Stimulated activated effector memory CD8-positive, alpha-beta T cell treated with anti-CD3 and anti-CD28 coated beads, Interleukin-12 subunit alpha, Interleukin-12 subunit beta, amount 100 ng/mL, for 72 hours (primary cell): ENCODE data around the gene FRS2.

Source experiments
- ATAC-seq: fragments of 150-1000 bp; cut with Tn5 transposase; 2 replicates; pipeline ENCODE4 v1.10.0; 2021
- DNase-seq, 2 donors: peaks; one replicate each; pipeline ENCODE4 v3.0.0; 2021 to 2022; ENCODE audit warnings: low spot score in 2 of 2
- H3K27ac Mint-ChIP-seq: one replicate; pipeline ENCODE4 v1.8.0; 2022; ENCODE audit warnings: mild to moderate bottlenecking, mixed read lengths
- H3K36me3 Mint-ChIP-seq: one replicate; pipeline ENCODE4 v1.8.0; 2022; ENCODE audit warnings: mild to moderate bottlenecking, mixed read lengths
- H3K4me1 Mint-ChIP-seq: one replicate; pipeline ENCODE4 v1.8.0; 2022; ENCODE audit warnings: mixed read lengths
- H3K4me3 Mint-ChIP-seq: one replicate; pipeline ENCODE4 v1.8.0; 2022; ENCODE audit warnings: mild to moderate bottlenecking, mixed read lengths
- H3K9me3 Mint-ChIP-seq: one replicate; pipeline ENCODE4 v1.8.0; 2022; ENCODE audit warnings: mixed read lengths

Gene FRS2

DNA sequence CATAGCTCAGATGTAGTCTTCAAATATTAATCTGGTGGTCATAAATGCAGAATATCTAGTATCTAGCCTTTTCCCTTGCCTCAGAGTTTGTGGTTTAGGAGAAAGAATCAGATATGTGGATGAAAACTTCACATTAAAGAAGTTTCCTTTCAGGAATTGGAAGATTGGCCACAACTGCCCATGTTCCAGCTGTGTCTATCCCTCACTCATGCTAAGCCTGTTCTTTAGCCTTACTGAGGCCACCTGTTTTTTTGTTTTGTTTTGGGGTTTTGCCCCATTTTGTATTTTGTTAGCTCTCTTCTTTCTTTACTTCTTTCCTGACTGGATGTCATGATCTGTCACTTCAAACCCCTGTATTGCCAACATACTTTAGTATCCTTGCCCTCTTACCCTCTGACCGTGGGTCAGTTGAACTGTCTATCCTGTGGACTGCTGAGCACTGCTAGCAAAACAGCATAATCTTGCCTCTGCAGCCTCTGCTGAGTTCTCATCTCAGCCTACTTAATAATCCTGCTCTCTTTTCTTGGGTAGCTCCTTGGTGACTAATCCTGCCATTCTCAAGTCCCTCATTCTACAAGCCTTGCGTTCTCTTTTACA lies 93.1 kb downstream of the FRS2 start:
- peaks cover 9% of the 10 kb centered on the region for H3K36me3 Mint-ChIP-seq
- DNase-seq (no peak), ATAC-seq (no peak)
- H3K27ac Mint-ChIP-seq = no peak overlapping the region
- H3K9me3 Mint-ChIP-seq = no peaks in the 10 kb centered on the region
- H3K4me3 Mint-ChIP-seq = no peak overlapping the region
- no peaks in the 10 kb centered on the region for H3K4me1 Mint-ChIP-seq

DNA sequence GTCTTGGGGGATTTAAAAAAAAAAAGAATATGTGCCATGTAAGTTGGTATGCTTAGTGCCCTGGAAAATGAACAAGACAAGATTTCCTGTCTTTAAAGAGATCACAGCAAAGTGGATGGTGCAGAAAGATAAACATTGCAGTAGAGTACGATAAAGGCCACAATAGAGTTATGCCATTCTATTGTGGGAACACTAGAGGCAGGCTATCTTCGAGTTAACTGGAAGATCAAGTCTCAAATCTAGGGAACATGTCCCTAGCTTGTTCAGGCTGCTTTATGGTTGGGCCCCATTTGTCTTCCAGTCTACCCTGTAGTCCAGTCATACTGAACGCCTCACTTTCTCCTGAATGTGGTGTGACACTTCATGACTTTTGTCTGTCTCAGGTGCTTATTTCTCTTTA lies 96.4 kb downstream of the FRS2 start:
- H3K4me3 Mint-ChIP-seq = no peak overlapping the region
- peaks cover 27% of the 10 kb centered on the region for H3K36me3 Mint-ChIP-seq
- H3K27ac Mint-ChIP-seq = peak overlapping the region; percentile 0
- ATAC-seq (no peak), DNase-seq (no peak)
- no peaks in the 10 kb centered on the region for H3K4me1 Mint-ChIP-seq
- no peaks in the 10 kb centered on the region for H3K9me3 Mint-ChIP-seq

DNA sequence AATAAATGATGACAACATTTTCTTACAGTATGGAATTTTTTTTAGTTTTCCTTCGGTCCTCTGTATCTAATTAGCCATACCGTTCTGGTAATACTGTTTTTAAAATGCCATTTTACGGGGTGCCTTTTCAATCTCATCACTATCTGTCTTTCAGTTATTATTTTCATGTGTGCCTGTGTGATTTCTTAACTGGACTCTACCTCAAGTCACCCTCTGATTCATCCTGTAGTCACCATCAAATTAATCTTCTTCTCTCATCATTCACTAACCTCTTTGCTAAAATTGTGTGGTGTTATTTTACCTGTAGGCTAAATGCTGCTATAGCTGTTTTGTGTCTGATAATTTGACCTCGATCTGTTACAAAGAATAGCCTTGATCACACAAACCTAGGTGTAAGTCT lies 99.0 kb downstream of the FRS2 start:
- Mint-ChIP-seq H3K27ac (peak overlapping the region; percentile 16), H3K9me3 (no peaks in the 10 kb centered on the region), H3K4me1 (no peaks in the 10 kb centered on the region), H3K4me3 (no peak overlapping the region), H3K36me3 (peaks cover 54% of the 10 kb centered on the region)
- ATAC-seq (no peak), DNase-seq (no peak)

DNA sequence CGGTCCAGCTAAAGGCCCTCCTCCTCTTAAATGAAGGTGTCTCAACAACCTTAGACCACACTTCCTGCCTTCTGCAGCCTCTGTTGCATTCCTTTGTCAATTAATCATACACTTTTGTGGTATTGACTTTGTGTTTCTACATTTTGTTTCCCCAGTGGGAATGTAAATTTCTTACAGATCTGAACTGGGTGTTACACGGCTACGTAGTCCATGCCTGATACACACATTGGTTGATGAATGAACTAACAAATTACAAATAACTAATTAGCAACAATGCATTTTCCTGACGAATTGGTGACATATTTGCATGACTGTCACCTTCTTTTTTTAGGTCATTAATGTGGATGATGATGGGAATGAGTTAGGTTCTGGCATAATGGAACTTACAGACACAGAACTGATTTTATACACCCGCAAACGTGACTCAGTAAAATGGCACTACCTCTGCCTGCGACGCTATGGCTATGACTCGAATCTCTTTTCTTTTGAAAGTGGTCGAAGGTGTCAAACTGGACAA lies 99.9 kb downstream of the FRS2 start:
- Mint-ChIP-seq H3K36me3 (peaks cover 62% of the 10 kb centered on the region), H3K9me3 (no peaks in the 10 kb centered on the region), H3K4me3 (no peak overlapping the region), H3K27ac (peak overlapping the region; percentile 16), H3K4me1 (no peaks in the 10 kb centered on the region)
- ATAC-seq (no peak), DNase-seq (no peak)

DNA sequence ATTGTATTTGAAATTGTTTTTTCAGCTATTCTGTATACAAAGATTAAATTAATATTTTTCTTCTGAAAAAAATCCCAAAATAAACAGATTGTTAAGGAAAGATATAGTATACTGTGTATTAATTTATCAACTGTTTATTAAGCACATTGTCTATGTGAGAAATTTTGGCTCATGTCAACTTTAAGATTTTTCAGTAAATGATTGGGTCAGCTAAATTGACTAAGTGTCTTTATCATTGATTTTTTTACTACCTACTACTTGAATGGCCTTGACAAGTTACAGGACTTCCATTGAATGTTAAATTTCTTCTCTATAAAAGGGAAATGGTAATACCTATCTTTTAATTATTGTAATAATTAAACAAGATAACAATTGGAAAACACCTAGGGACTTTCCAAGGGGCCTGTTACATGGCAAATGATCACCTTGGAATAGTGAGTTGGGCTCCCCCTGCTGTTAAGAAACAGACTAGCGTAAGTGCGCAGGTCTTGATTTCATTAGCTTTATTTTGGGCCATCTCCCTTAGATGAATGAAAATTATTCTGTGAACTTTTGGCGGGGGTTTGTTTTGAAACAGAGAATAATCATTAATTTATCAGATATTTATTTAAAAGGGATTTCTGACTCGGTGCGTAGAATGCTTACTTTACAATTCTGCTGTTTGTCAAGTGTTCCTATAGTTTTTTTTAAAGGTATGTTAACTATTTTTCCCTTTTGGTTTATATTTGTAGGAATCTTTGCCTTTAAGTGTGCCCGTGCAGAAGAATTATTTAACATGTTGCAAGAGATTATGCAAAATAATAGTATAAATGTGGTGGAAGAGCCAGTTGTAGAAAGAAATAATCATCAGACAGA lies 100.6 kb downstream of the FRS2 start:
- peak; percentile 24 to 60 for DNase-seq
- H3K4me3 Mint-ChIP-seq = no peak overlapping the region
- H3K27ac Mint-ChIP-seq = no peak overlapping the region
- peak; percentile 64 for ATAC-seq
- no peaks in the 10 kb centered on the region for H3K4me1 Mint-ChIP-seq
- no peaks in the 10 kb centered on the region for H3K9me3 Mint-ChIP-seq
- H3K36me3 Mint-ChIP-seq = peaks cover 69% of the 10 kb centered on the region

DNA sequence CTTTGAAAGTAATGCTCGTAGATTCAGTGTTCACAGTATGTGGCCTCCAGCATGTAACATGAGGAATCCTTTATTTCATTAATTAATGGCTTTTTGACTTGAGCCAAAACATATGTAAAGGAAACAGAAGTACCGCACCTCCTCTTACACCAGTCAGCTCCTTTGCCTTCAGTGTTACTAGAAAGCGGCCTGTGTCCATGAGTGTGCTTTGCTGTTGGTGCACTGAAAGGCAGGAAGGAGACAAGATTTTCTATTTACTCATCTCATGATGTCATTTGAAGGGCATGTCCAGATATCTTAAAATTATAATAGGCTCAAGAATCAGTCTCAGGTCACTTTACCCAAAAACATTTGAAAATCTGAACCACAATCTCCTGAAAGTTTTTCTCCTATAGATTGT lies 105.2 kb downstream of the FRS2 start:
- ATAC-seq (no peak), DNase-seq (no peak)
- peaks cover 59% of the 10 kb centered on the region for H3K36me3 Mint-ChIP-seq
- H3K9me3 Mint-ChIP-seq = no peaks in the 10 kb centered on the region
- no peak overlapping the region for H3K4me3 Mint-ChIP-seq
- peaks cover 6% of the 10 kb centered on the region for H3K4me1 Mint-ChIP-seq
- no peak overlapping the region for H3K27ac Mint-ChIP-seq

DNA sequence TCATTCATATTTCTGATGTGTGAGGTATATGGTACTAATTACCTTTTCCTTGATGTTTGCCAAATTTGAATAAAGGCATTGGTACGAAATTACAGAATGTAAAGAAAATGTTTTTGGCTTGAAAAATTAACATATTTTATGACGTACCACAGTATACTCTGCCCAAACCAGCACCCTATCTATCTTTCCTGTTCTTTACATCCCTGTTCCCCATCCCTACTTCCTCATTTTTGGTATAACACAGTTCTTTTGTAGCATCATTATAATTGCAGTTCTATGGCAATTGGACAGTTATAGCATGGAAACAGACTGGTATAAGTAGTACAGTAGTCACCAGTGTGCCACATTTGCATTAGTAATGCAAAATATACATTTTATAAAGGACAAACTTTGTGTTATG lies 108.1 kb downstream of the FRS2 start:
- Mint-ChIP-seq H3K9me3 (no peaks in the 10 kb centered on the region), H3K4me3 (no peak overlapping the region), H3K27ac (no peak overlapping the region), H3K4me1 (peaks cover 6% of the 10 kb centered on the region), H3K36me3 (peaks cover 30% of the 10 kb centered on the region)
- ATAC-seq = no peak
- no peak for DNase-seq

DNA sequence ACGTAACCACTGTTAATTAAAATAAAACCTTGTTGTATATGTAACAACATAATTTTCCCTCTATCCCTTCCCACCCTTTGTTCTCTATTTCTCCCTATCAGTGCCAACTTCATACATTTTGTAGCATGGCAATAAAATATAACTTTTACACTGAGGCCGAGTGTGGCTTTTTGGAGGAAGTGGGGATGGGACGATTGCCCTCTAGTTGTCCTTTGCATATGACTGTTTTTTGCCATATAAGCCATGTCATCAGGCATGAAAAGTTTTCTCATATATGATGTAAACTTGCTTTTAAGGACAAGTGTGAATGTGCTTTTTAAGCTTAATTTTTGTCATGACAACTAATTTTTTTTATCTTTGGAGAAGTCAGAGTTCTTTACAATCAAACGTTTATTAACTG lies 108.8 kb downstream of the FRS2 start:
- H3K4me1 Mint-ChIP-seq = peaks cover 6% of the 10 kb centered on the region

DNA sequence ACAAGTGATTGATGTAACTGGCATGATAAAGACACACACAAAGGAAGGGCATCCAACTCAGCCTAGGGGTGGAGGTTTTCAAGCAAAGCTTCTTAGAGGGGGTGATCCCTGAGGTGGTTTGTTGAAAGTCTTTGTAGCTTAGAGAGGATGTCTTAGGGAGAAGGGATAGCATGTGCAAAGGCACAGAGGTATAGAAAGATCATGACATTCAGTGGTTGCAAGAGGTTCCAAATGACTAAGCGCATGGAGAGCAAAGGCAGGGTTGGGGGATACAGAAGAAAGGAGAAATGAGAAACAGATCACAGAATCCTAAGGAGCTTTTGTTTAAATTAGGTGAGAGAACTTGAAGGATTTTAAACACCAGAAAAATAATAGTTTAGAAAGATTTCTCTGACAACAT lies 109.9 kb downstream of the FRS2 start:
- peaks cover 6% of the 10 kb centered on the region for H3K4me1 Mint-ChIP-seq
- H3K9me3 Mint-ChIP-seq = no peaks in the 10 kb centered on the region
- ATAC-seq (peak; percentile 53), DNase-seq (no peak)
- peaks cover 14% of the 10 kb centered on the region for H3K36me3 Mint-ChIP-seq
- H3K4me3 Mint-ChIP-seq = no peak overlapping the region
- H3K27ac Mint-ChIP-seq = no peak overlapping the region

More for the DNA sequence above, 108.8 kb downstream of the FRS2 start:
- ATAC-seq (no peak), DNase-seq (no peak)
- no peaks in the 10 kb centered on the region for H3K9me3 Mint-ChIP-seq
- no peak overlapping the region for H3K27ac Mint-ChIP-seq
- peaks cover 23% of the 10 kb centered on the region for H3K36me3 Mint-ChIP-seq
- no peak overlapping the region for H3K4me3 Mint-ChIP-seq

DNA sequence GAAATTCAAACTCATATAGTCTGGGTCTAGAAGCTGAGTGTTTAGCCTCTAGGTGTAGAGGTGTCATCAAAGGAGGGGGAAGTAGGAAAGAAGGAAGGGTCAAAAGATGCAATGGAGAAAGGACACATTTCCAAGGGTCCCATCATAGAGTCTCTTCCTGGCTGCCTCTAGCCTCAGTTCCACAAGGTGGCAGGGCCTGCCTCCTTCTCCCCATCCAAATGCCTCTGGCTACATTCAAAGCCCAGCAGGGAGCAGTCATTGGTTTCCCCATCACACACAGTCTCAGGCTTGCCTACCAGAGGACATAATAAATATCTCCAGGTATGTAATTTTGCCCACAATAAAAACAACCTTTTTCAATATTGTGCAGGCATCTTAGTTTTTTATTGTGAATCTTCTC lies 113.0 kb downstream of the FRS2 start:
- H3K4me1 Mint-ChIP-seq = peaks cover 15% of the 10 kb centered on the region
- peaks cover 33% of the 10 kb centered on the region for H3K36me3 Mint-ChIP-seq
- H3K27ac Mint-ChIP-seq = no peak overlapping the region
- no peak for ATAC-seq
- H3K4me3 Mint-ChIP-seq = no peak overlapping the region
- no peaks in the 10 kb centered on the region for H3K9me3 Mint-ChIP-seq
- no peak for DNase-seq

DNA sequence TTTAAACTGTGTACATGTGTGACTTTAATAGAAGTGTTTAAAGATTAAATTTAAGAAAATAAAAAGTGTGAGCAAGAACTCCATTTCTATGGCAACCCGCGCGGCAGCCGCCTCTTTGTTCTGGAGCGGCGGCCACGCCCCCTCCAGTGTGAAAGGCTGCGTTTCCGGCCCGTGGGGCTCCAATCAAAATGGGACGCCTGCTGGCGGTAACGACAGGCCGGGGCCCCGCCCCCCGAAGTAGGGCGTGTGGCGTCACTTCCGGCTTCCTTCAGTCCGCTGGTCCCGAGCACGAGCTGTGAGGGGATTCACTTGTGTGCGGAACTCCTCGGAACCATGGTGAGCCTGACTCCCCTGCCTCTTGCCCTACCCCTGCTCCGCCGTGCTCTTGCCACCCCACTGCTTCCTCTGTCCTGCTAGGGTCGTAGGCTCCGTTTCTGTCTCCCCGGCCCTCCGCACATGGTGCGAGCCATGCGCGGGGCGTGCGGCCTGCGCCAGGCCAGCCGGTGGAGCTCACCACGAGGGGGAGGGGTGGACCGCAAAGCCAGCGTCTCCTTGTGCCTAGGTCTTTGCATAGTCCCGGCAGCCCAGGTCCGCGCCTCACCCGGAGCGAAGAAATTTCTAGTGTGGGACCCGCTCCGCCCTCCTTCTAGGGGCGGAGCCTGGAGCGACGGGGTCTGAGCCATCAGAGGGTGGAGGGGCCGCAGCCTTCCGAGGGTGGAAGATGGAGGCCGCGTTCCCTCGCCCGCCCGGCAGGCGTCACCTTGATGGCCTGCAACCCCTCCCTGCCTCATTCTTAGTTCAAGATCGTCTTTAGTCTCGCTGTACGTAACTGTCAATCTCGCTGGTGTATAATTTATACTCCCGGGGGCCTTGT lies 115.2 kb downstream of the FRS2 start, which contains the start of gene CCT2:
TSS of gene CCT2 (plus strand) at position 271 of the 874 bp plus-strand sequence. CDS start at position 334, 63 bp downstream.
- Mint-ChIP-seq H3K4me1 (peaks cover 15% of the 10 kb centered on the region), H3K4me3 (peak within 1 kb of the TSS; percentile 98), H3K36me3 (peaks cover 55% of the 10 kb centered on the region), H3K9me3 (no peaks in the 10 kb centered on the region), H3K27ac (peak within 1 kb of the TSS; percentile 98)
- peak; percentile 97 for ATAC-seq
- DNase-seq = peak; percentile 91 to 96

DNA sequence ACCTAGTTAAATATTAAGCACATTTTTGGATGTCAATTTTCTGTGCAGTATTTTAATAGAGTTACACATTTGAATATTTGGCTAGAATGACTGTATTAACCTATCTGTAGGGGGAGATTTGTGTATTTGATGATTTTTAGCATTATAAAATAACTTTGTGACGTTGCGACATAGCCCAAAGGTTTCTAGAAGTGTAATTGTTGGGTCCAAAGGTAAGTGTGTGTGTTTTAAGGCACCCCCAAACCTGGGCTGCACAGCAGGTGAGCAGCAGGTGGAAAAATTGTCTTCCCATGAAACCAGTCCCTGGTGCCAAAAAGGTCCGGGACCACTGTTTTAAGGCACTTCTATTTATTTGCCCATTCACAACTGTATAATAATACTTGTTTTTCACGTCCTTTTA lies 118.3 kb downstream of the FRS2 start:
- no peak for ATAC-seq
- Mint-ChIP-seq H3K36me3 (peaks cover 86% of the 10 kb centered on the region), H3K4me3 (no peak overlapping the region), H3K27ac (no peak overlapping the region), H3K4me1 (peaks cover 28% of the 10 kb centered on the region), H3K9me3 (no peaks in the 10 kb centered on the region)
- no peak for DNase-seq

DNA sequence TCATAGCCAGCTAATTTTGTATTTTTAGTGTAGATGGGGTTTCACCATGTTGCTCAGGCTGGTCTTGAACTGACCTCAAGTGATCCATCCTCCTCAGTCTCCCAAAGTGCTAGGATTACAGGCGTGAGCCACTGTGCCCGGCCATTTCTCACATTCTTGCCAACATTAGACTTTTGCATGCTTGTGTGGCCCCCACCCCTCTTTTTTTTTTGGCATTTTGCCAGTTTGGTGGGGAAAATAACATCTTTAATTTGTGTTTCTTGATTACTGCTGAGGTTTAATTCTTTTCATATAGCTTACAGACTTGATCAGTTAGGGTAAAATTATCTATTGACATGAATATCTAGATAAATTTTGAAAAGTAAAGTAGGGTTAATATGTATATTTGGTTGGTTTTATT lies 118.9 kb downstream of the FRS2 start:
- ATAC-seq (no peak), DNase-seq (no peak)
- Mint-ChIP-seq H3K4me1 (peaks cover 28% of the 10 kb centered on the region), H3K27ac (peak overlapping the region; percentile 12), H3K4me3 (no peak overlapping the region), H3K9me3 (no peaks in the 10 kb centered on the region), H3K36me3 (peaks cover 92% of the 10 kb centered on the region)

DNA sequence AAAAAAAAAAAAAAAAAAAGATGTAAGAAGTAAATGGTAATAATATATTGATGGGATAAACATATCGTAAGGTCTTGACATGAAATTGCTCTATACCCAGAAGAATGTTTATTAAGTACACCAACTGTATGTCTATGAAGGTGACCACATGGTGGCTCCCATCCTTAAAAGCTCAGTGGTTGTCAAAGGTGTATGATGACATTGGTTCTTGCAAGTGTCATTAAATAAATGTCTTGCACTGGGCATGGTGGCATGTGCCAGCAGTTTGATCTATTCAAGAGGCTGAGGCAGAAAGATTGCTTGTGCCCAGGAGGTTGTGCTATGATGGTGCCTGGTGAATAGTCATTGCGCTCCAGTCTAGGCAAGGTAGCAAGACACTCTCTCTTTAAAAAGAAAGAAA lies 125.5 kb downstream of the FRS2 start:
- Mint-ChIP-seq H3K9me3 (no peaks in the 10 kb centered on the region), H3K36me3 (peaks cover 100% of the 10 kb centered on the region), H3K4me3 (no peak overlapping the region), H3K4me1 (peaks cover 10% of the 10 kb centered on the region), H3K27ac (no peak overlapping the region)
- ATAC-seq = no peak
- no peak for DNase-seq

DNA sequence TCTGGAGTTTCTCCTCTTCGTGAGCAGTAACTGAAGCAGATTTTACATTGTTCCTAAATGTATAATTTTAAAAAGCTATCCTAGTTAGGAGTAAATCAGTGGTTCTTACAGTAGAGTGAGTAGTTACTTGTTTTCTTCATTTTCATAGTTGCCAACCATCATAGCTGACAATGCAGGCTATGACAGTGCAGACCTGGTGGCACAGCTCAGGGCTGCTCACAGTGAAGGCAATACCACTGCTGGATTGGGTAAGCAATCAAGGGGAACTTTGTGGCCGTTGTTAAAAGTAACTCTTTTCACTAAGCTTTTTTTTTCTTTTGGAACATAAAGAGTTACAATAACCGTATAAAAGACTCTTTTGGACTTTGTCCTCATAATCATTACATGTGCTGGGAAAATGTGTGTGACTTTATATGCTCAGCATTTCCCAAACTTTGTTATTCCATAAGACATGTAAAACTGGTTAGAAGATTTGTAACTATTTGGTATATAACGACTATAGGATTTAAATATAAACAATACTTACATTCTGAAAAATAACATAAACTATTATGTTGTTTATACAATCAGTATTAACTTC lies 128.1 kb downstream of the FRS2 start:
- DNase-seq = peak in 1 of 2 donors; percentile 36
- no peak overlapping the region for H3K4me3 Mint-ChIP-seq
- no peaks in the 10 kb centered on the region for H3K4me1 Mint-ChIP-seq
- H3K36me3 Mint-ChIP-seq = peaks cover 100% of the 10 kb centered on the region
- H3K9me3 Mint-ChIP-seq = no peaks in the 10 kb centered on the region
- peak; percentile 65 for ATAC-seq
- peak overlapping the region; percentile 21 for H3K27ac Mint-ChIP-seq
